Endothelial cell of umbilical vein (primary cell): ENCODE data around the gene AGAP5. TPM values are rescaled to one million over a fixed set of nuclear protein-coding genes. Genes with fewer than 3 reads are reported as not detected.
"Not testable (repeated sequence)": the region's sequence is repeated elsewhere in the genome, so short reads cannot be mapped to it uniquely, and the experiment has no call there.

ENCODE experiments used
- BruUV-seq: library from RNA; stranded (reverse); fragments of 400-500 nt; replicated peaks from 2 replicates; lab custom pipeline; 2021; lab: Mats Ljungman, UMichigan
- CTCF ChIA-PET: fragments of 300-600, 350-600 bp; sonication (Branson Sonifier 250); formaldehyde crosslinking; loops from one replicate; lab custom pipeline; 2021; ENCODE audit warnings: antibody characterized with exemption, inconsistent platforms; lab: Charles Lee
- POLR2A ChIA-PET: fragments of 300-600, 350-600 bp; sonication (Branson Sonifier 250); formaldehyde crosslinking; loops from one replicate; lab custom pipeline; 2021; ENCODE audit warnings: antibody characterized with exemption, inconsistent platforms; lab: Charles Lee
- DNase-seq: peaks from one replicate; pipeline ENCODE4 v3.0.0-alpha.2; 2011; ENCODE audit warnings: low read depth, low spot score
- FAIRE-seq: peaks from 2 replicates; lab custom pipeline; 2011; peaks lifted over from hg19 to GRCh38; lab: Jason Lieb, UNC
- H2AFZ ChIP-seq: 2 replicates; pipeline ENCODE4 v1.6.0; 2012; ENCODE audit warnings: low read depth, low read length, control low read depth, inconsistent platforms
- H3K27ac ChIP-seq: 2 replicates; pipeline ENCODE4 v1.5.1; 2011; ENCODE audit warnings: low read depth, mild to moderate bottlenecking, control low read depth, low read length, moderate library complexity; ENCODE audit not compliant: insufficient read depth
- H3K27me3 ChIP-seq, 2 experiments: 2 replicates each; pipeline versions ENCODE4 v1.6.0 to v1.6.1; 2011; ENCODE audit warnings: low read length in 2 of 2, mixed read lengths in 1 of 2; ENCODE audit not compliant: control insufficient read depth in 2 of 2, insufficient read depth in 2 of 2
- H3K36me3 ChIP-seq, 2 experiments: 2 replicates in 1 of 2; 3 replicates in 1 of 2; pipeline ENCODE4 v1.5.1; 2011; ENCODE audit warnings: low read length in 2 of 2, mild to moderate bottlenecking in 1 of 2, moderate library complexity in 1 of 2; ENCODE audit not compliant: control insufficient read depth in 2 of 2, insufficient read depth in 2 of 2; ENCODE audit errors: extremely low read depth in 1 of 2
- H3K4me1 ChIP-seq: 3 replicates; pipeline ENCODE4 v1.5.1; 2011; ENCODE audit warnings: mild to moderate bottlenecking, low read length; ENCODE audit not compliant: control insufficient read depth, insufficient read depth; ENCODE audit errors: extremely low read depth
- H3K4me2 ChIP-seq: 2 replicates; pipeline ENCODE4 v1.6.1; 2011; ENCODE audit warnings: low read length, control low read depth, mixed read lengths; ENCODE audit not compliant: insufficient read depth
- H3K4me3 ChIP-seq, 3 experiments: fragments of 200-600 bp in 1 of 3; sonication (generic), shearing (Covaris generic) in 1 of 3; replicated peaks in 1 of 3; 2 replicates each; pipeline ENCODE4 v1.5.1; 2011 to 2016; ENCODE audit warnings: control low read depth in 3 of 3, low read length in 3 of 3, mild to moderate bottlenecking in 2 of 3, inconsistent platforms in 1 of 3, low read depth in 1 of 3, moderate library complexity in 1 of 3; ENCODE audit not compliant: insufficient read depth in 1 of 3
- H3K79me2 ChIP-seq: 2 replicates; pipeline ENCODE4 v1.6.0; 2012; ENCODE audit warnings: low read length, inconsistent platforms; ENCODE audit not compliant: control insufficient read depth, insufficient read depth
- H3K9ac ChIP-seq: replicated peaks from 2 replicates; pipeline ENCODE3; 2011; ENCODE audit warnings: low read length, control low read depth; ENCODE audit not compliant: insufficient read depth; ENCODE audit errors: extremely low read depth
- H3K9me1 ChIP-seq: replicated peaks from 3 replicates; pipeline ENCODE4 v1.6.0; 2011; ENCODE audit warnings: mild to moderate bottlenecking, low read length; ENCODE audit not compliant: control insufficient read depth, insufficient read depth; ENCODE audit errors: extremely low read depth
- H3K9me3 ChIP-seq: replicated peaks from 2 replicates; pipeline ENCODE4 v1.5.1; 2012; ENCODE audit warnings: low read length, inconsistent platforms; ENCODE audit not compliant: control insufficient read depth, insufficient read depth
- H4K20me1 ChIP-seq: replicated peaks from 2 replicates; pipeline ENCODE3; 2011; ENCODE audit warnings: mild to moderate bottlenecking, low read length; ENCODE audit not compliant: control insufficient read depth, insufficient read depth; ENCODE audit errors: extremely low read depth
- dilution Hi-C: fragments of 300-500 bp; cut with MboI; formaldehyde crosslinking; loops from one replicate; pipeline ENCODE4 v1.15.0; 2019; ENCODE audit warnings: low sequenced_read_pairs; ENCODE audit not compliant: extremely low pct_ligation_motif_present
- intact Hi-C: fragments of 100-400 bp; cut with micrococcal nuclease; formaldehyde crosslinking; loops from one replicate; pipeline ENCODE4 v1.10.0; 2022
- polyA plus RNA-seq, 4 experiments: library from polyadenylated mRNA; depleted of rRNA in 3 of 4; stranded (reverse) in 3 of 4; unstranded in 1 of 4; fragments of >200 nt; gene quantifications; 2 replicates each; pipeline versions ENCODE4 v1.2.1 to v1.2.3, GENCODE V29; 2011 to 2012; ENCODE audit warnings: missing spikeins in 1 of 4
- total RNA-seq: library from RNA; stranded (reverse); gene quantifications from 2 replicates; pipeline ENCODE4 v1.2.3, GENCODE V29; 2021

AGAP5 gene
- total and polyA plus RNA-seq, 2 donors (not counting 3 experiments of a cell fraction or from before 2014, with no cell fraction given), result 4.4 to 7.7 TPM

DNA sequence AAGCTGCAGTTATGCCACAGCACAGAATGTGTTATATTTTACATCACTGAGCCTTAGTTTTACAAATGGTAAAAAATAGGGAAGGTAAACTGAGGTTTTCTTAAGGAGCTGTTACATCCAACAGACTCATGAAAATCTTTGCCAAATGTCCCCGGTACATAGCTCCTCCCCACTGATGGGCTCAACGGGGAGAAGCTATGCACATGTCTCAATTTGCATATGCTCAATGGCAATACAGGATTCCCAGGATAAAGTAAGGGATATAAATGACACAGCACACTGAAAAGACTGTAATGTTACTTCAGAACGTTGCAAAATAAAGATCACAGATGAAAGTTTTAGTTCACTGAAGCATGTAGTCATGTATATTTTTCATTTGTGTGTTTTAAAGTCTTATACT is 16.6 kb upstream of the AGAP5 start:
- dilution Hi-C loops, intact Hi-C loops, FAIRE-seq, H3K27ac ChIP-seq, H2AFZ ChIP-seq, H3K4me3 ChIP-seq, H3K79me2 ChIP-seq, DNase-seq, BruUV-seq, H3K36me3 ChIP-seq, H3K4me1 ChIP-seq, H4K20me1 ChIP-seq, H3K9me3 ChIP-seq, CTCF ChIA-PET, POLR2A ChIA-PET, H3K27me3 ChIP-seq, H3K9me1 ChIP-seq, H3K4me2 ChIP-seq, H3K9ac ChIP-seq: not testable (repeated sequence)

DNA sequence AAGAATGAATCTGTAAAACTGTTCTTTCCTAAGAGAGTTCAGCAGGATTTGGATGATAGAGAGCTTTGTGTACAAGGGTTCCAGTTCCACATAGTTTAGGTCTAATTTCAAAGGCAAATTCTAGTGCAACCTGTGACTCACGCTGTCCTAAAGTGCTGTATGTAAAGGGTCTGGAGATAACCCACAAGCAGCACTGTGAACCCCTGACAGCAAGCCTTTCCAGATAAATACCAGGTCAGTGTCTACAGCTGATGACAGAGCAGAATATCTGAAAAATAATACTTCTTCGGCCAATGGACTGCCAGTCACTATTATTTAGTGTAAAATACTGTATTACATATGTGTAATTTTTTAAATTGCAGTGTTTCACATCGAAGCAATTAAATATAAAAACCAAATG is 16.0 kb upstream of the AGAP5 start:
- H3K4me2 ChIP-seq, H3K36me3 ChIP-seq, H3K9ac ChIP-seq, DNase-seq, H4K20me1 ChIP-seq, intact Hi-C loops, H3K9me1 ChIP-seq, FAIRE-seq, BruUV-seq, H3K27ac ChIP-seq, dilution Hi-C loops, H3K4me3 ChIP-seq, H3K9me3 ChIP-seq, POLR2A ChIA-PET, H2AFZ ChIP-seq, H3K79me2 ChIP-seq, H3K27me3 ChIP-seq, H3K4me1 ChIP-seq, CTCF ChIA-PET: not testable (repeated sequence)

DNA sequence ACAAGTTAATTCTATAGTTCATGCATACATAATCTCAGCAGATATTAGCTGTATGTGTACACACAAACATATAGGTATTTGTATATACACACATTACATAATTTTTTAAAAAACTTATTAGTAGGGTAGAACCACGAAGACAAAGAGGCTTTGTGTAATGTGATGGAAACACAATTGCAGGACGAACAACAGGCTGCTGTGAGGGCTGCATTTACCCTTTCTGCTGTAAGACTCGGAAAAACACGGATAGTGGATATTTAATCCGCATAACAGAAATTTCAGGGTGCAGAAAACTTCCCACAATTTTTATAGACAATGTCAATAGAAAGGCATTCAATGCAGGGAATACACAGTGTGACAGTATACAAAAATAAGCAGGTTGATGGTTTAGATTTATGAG is 13.8 kb upstream of the AGAP5 start:
- POLR2A ChIA-PET, H3K4me1 ChIP-seq, intact Hi-C loops, H3K9me1 ChIP-seq, H3K4me3 ChIP-seq, H4K20me1 ChIP-seq, BruUV-seq, H3K9me3 ChIP-seq, H3K4me2 ChIP-seq, H3K36me3 ChIP-seq, CTCF ChIA-PET, H2AFZ ChIP-seq, DNase-seq, FAIRE-seq, dilution Hi-C loops, H3K9ac ChIP-seq, H3K79me2 ChIP-seq, H3K27ac ChIP-seq, H3K27me3 ChIP-seq: not testable (repeated sequence)

DNA sequence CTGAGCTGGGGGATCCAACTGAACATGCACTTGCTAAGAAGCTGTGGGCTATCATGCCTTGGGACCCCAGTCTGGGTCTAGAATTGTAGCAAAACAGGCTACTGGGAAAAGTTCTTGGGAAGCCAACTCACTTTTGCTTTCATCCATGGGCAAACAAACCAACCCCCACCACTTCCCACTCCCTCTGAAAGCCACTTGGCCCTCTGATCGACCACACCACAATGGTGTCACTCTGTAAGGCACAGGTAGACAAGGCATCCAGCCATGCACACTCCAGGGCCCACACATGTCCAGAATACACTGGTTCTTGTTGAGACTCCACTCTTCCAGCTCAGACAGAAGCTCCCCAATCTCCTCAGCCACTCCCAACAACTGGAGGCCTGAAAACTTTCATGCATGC is 10.2 kb upstream of the AGAP5 start:
- H3K9me1 ChIP-seq, H3K79me2 ChIP-seq, H3K36me3 ChIP-seq, H3K9ac ChIP-seq, DNase-seq, H2AFZ ChIP-seq, H3K9me3 ChIP-seq, H3K4me1 ChIP-seq, H4K20me1 ChIP-seq, POLR2A ChIA-PET, H3K4me2 ChIP-seq, H3K4me3 ChIP-seq, dilution Hi-C loops, H3K27ac ChIP-seq, H3K27me3 ChIP-seq, BruUV-seq, CTCF ChIA-PET, FAIRE-seq, intact Hi-C loops: not testable (repeated sequence)
